ENCODE measurements around the gene MEIS3. TPM values are rescaled to one million over a fixed set of nuclear protein-coding genes. Genes with fewer than 3 reads are reported as not detected.
A peak's percentile ranks its signal among the peaks of the same experiment; 100 is the strongest.

Gene MEIS3
- total RNA-seq, 2 experiments from 2014 or later: 0.18 TPM; not detected in 1

DNA sequence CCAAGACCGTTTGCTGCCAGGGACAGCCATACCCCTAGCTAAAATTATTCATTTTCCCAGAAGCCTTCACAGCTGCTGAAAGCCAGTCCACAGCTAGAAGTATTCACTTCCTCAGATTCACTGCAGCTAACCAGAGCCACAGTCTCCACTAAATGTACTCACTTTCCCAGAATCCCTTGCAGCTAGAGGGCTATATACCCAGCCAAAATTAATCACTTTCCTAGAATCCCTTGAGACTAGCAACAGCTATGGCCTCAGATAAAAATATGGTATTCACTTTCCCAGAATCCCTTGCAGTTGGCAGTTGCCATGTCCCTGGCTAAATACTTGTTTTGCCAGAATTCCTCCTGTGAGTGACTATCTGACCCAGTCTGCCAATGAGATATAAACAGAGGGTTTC is 13.8 kb upstream of the MEIS3 start:
- DNase-seq: no peak
- no peaks in the 10 kb centered on the region for H3K9me3 Mint-ChIP-seq
- peaks cover 20% of the 10 kb centered on the region for H3K27me3 Mint-ChIP-seq
- H3K4me3 Mint-ChIP-seq: no peak overlapping the region
- H3K36me3 Mint-ChIP-seq (ENCODE audit: low read depth): no peaks in the 10 kb centered on the region
- H3K27ac Mint-ChIP-seq: no peak overlapping the region
- peaks cover 64% of the 10 kb centered on the region for H3K4me1 Mint-ChIP-seq
- ChIA-PET POLR2A (interaction anchor here (0.6 to 0.7 kb wide), 3 partner anchors 84 to 885 kb away, joined by 3 read pairs; no protein-coding TSS in a partner anchor), CTCF (interaction anchor here (0.8 to 7.5 kb wide), 11 partner anchors 13 to 310 kb away, joined by 3 to 154 read pairs (median 5); partner anchors contain the start of genes DHX34, EHD2, KPTN and NAPA)

DNA sequence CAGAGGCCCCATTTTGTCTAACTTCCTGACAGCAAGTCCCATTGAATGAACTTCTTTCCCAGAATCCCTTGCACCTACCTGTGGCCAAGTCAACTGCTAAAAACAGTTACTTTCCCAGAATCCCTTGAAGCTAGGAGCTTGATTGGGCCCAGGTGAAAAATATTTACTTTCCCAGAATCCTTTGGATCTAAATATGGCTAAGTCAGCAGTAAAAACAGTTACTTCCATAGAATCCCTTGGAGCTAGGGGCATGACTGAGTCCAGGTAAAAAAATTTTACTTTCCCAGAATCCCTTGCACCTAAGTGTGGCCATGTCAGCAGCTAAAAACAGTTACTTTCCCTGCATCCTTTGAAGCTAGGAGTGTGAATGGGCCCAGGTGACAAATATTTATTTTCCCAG is 13.2 kb upstream of the MEIS3 start:
- ChIA-PET POLR2A (interaction anchor here (0.7 kb wide), 1 partner anchor 308 kb away, joined by 3 read pairs; no protein-coding TSS in a partner anchor), CTCF (interaction anchor here (0.9 to 7.5 kb wide), 8 partner anchors 14 to 280 kb away, joined by 3 to 154 read pairs (median 5); partner anchors contain the start of genes DHX34, EHD2 and KPTN)
- H3K27ac Mint-ChIP-seq: no peak overlapping the region
- H3K36me3 Mint-ChIP-seq (ENCODE audit: low read depth): no peaks in the 10 kb centered on the region
- peaks cover 14% of the 10 kb centered on the region for H3K27me3 Mint-ChIP-seq
- DNase-seq: no peak
- H3K4me3 Mint-ChIP-seq: no peak overlapping the region
- H3K9me3 Mint-ChIP-seq: no peaks in the 10 kb centered on the region
- H3K4me1 Mint-ChIP-seq: peaks cover 64% of the 10 kb centered on the region

DNA sequence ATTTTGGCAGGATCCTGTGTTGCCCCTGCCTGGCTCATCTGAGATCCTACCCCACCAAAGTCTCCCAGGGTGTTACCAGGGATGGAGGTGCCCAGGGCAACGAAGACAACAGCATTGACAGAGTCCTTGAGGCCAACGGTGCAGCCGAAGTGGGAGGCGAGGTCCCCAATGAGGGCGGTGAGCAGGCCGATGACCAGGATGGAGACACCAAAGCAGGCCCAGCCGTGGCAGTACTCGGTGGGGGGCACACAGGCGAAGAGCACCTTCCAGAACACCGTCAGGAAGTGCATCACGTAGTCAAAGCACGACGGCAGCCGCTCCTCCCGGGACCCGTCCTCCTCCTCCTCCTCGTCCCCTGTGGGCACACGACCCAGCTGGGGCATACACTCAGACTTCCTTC is 12.8 kb upstream of the MEIS3 start:
- peaks cover 63% of the 10 kb centered on the region for H3K4me1 Mint-ChIP-seq
- no peaks in the 10 kb centered on the region for H3K36me3 Mint-ChIP-seq (ENCODE audit: low read depth)
- no peak overlapping the region for H3K4me3 Mint-ChIP-seq
- H3K27me3 Mint-ChIP-seq: peaks cover 11% of the 10 kb centered on the region
- ChIA-PET CTCF (interaction anchor here (0.7 to 7.5 kb wide), 4 partner anchors 52 to 283 kb away, joined by 3 to 154 read pairs (median 6); partner anchors contain the start of gene KPTN), POLR2A (no interaction called here)
- H3K27ac Mint-ChIP-seq: no peak overlapping the region
- DNase-seq: no peak
- no peaks in the 10 kb centered on the region for H3K9me3 Mint-ChIP-seq

DNA sequence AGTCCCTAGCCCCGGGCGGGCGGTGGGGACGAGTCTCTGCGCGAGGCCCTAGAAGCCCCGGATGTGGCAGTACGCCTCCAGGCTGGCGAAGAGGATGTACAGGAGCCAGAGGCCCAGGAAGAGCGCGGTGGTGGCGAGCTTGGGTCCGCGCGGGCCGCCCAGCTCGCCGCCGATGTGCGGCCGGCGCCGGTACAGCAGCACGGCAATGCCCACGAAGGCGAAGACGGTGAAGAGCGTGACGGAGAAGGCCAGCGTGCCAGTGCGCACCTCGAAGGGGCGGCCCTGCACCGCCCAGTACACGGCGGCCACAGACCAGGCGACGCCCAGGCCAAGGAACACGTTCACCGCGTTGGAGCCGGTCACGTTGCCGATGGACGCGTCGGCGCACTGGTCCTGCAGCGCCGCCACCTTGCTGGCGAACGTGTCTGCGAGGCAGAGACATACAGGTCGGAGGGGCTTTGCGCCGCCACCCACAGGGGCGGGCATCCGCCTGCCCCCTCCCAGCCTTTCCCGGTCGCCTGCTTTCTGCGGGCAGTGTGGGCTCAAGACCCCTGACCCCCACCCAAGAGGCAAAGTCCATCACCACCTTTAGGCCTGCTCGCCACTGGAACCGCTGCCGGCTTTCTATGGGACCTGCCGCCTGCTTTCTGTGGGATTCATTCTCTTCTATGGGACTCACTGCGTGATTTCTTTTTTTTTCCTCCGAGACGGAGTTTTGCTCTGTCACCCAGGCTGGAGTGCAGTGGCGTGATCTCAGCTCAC is 10.9 kb upstream of the MEIS3 start:
- POLR2A ChIA-PET: interaction anchor here (0.9 to 1.3 kb wide), 2 partner anchors 9 to 85 kb away, joined by 3 read pairs; partner anchors contain the start of gene NAPA
- Mint-ChIP-seq H3K4me1 (peaks cover 45% of the 10 kb centered on the region), H3K27me3 (peaks cover 18% of the 10 kb centered on the region), H3K36me3 (ENCODE audit: low read depth) (no peaks in the 10 kb centered on the region), H3K9me3 (no peaks in the 10 kb centered on the region), H3K4me3 (peak overlapping the region; percentile 58), H3K27ac (no peak overlapping the region)
- CTCF ChIA-PET: interaction anchor here (0.6 to 3.1 kb wide), 4 partner anchors 16 to 680 kb away, joined by 3 to 21 read pairs (median 4); partner anchors contain the start of gene KPTN
- peak; percentile 60 for DNase-seq

- Mint-ChIP-seq H3K36me3 (ENCODE audit: low read depth) (no peaks in the 10 kb centered on the region), H3K27ac (no peak overlapping the region), H3K9me3 (no peaks in the 10 kb centered on the region), H3K27me3 (peaks cover 24% of the 10 kb centered on the region), H3K4me1 (peaks cover 38% of the 10 kb centered on the region), H3K4me3 (no peak overlapping the region)
- DNase-seq: no peak
- POLR2A ChIA-PET: interaction anchor here (0.9 to 1.8 kb wide), 9 partner anchors 7 to 278 kb away, joined by 3 to 5 read pairs (median 4); partner anchors contain the start of genes KPTN and NAPA
- CTCF ChIA-PET: interaction anchor here (0.6 to 3.1 kb wide), 15 partner anchors 8 to 680 kb away, joined by 3 to 27 read pairs (median 7); partner anchors contain the start of genes CCDC9, EHD2, INAFM1 and KPTN
Observed at GRCh38 chr19:47429140-47429793, 9.9 kb upstream of the MEIS3 start.

GRCh38 chr19:47428177-47428894 is 9.0 kb upstream of the MEIS3 start:
- ChIA-PET CTCF (interaction anchor here (0.7 to 3.1 kb wide), 36 partner anchors 8 to 423 kb away, joined by 3 to 27 read pairs (median 4); partner anchors contain the start of genes CCDC9, DHX34, EHD2 and INAFM1), POLR2A (interaction anchor here (1.2 to 1.8 kb wide), 9 partner anchors 8 to 279 kb away, joined by 3 to 5 read pairs (median 4); partner anchors contain the start of genes KPTN and NAPA)
- Mint-ChIP-seq H3K36me3 (ENCODE audit: low read depth) (no peaks in the 10 kb centered on the region), H3K4me1 (peaks cover 29% of the 10 kb centered on the region), H3K27ac (no peak overlapping the region), H3K4me3 (no peak overlapping the region), H3K27me3 (peaks cover 31% of the 10 kb centered on the region), H3K9me3 (no peaks in the 10 kb centered on the region)
- DNase-seq: peak; percentile 94

GRCh38 chr19:47427241-47428176 is 8.2 kb upstream of the MEIS3 start:
- Mint-ChIP-seq H3K4me1 (peaks cover 20% of the 10 kb centered on the region), H3K36me3 (ENCODE audit: low read depth) (no peaks in the 10 kb centered on the region), H3K27me3 (peaks cover 39% of the 10 kb centered on the region), H3K27ac (no peak overlapping the region), H3K4me3 (no peak overlapping the region), H3K9me3 (no peaks in the 10 kb centered on the region)
- CTCF ChIA-PET: interaction anchor here (0.6 to 3.1 kb wide), 35 partner anchors 8 to 424 kb away, joined by 3 to 27 read pairs (median 4); partner anchors contain the start of genes CCDC9, DHX34, EHD2 and INAFM1
- peak; percentile 78 for DNase-seq
- POLR2A ChIA-PET: interaction anchor here (1.2 to 1.8 kb wide), 9 partner anchors 9 to 280 kb away, joined by 3 to 5 read pairs (median 4); partner anchors contain the start of genes KPTN and NAPA

DNA sequence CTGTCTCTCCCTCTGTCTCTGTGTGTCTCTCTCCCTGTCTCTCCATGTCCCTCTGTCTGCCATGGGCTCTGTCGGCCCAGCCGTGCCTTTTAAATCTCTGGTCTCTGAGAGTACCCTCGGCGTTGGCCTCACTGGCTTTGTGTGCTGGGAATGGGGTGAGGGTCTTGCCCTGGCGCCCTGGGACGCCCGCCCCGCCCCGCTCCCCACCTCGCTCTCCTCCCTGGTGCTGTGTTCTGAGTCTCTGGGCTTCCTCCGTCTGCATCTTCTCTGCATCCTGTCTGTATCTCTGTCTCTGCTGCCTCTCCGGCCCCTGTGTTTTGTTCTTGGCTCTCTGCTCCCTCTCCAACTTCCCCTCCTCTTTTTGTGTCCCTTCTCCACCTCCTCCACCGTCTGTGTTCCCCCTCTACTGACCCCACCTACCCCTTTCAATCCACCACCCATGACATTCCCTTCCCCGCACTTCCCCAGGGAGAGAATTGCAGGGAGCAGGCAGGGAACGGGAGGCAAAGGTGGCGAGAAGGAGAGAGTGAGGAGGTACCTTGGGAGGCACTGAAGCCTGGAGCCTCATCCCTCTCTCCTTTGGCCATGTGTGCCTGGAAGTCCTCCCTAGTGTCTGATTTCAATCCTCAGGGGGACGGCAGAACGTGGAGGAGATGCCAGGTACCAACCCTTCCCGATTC is 4.0 kb upstream of the MEIS3 start:
- Mint-ChIP-seq H3K9me3 (no peaks in the 10 kb centered on the region), H3K27me3 (peaks cover 67% of the 10 kb centered on the region), H3K4me1 (peaks cover 5% of the 10 kb centered on the region), H3K36me3 (ENCODE audit: low read depth) (no peaks in the 10 kb centered on the region), H3K4me3 (no peak overlapping the region), H3K27ac (no peak overlapping the region)
- ChIA-PET CTCF (no interaction called here), POLR2A (no interaction called here)
- no peak for DNase-seq

DNA sequence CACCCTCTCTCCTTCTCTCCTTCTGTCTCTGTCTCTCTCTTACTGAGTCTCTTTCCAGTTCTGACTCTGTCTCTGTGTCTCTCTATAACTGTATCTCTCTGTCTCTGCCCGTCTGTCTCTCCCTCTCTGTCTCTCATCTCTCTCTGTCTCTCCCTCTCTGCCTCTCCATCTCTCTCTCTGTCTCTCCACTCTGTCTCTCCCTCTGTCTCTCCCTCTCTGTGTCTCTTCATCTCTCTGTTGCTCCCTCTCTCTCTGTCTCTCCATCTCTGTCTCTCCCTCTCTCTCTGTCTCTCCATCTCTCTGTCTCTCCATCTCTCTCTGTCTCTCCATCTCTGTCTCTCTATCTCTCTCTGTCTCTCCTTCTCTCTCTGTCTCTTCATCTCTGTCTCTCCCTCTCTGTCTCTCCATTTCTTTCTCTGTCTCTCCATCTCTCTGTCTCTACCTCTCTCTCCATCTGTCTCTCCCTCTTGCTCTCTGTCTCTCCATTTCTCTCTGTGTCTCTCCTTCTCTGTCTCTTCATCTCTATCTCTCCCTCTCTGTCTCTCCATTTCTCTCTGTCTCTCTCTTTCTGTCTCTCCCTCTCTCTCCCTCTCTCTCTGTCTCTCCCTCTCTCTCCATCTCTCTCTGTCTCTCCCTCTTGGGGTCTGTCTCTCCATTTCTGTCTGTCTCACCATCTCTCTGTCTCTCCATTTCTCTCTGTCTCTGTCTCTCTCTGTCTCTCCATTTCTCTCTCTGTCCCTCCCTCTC is 3.3 kb upstream of the MEIS3 start:
- H3K27ac Mint-ChIP-seq: no peak overlapping the region
- H3K4me1 Mint-ChIP-seq: peaks cover 13% of the 10 kb centered on the region
- no peak for DNase-seq
- H3K9me3 Mint-ChIP-seq: no peaks in the 10 kb centered on the region
- ChIA-PET POLR2A (no interaction called here), CTCF (no interaction called here)
- H3K36me3 Mint-ChIP-seq (ENCODE audit: low read depth): no peaks in the 10 kb centered on the region
- H3K4me3 Mint-ChIP-seq: no peak overlapping the region
- peaks cover 75% of the 10 kb centered on the region for H3K27me3 Mint-ChIP-seq

GRCh38 chr19:47421844-47422395 is 2.6 kb upstream of the MEIS3 start:
- POLR2A ChIA-PET: no interaction called here
- CTCF ChIA-PET: no interaction called here
- no peak overlapping the region for H3K4me3 Mint-ChIP-seq
- H3K27ac Mint-ChIP-seq: no peak overlapping the region
- no peaks in the 10 kb centered on the region for H3K9me3 Mint-ChIP-seq
- H3K27me3 Mint-ChIP-seq: peaks cover 81% of the 10 kb centered on the region
- DNase-seq: no peak
- no peaks in the 10 kb centered on the region for H3K36me3 Mint-ChIP-seq (ENCODE audit: low read depth)
- H3K4me1 Mint-ChIP-seq: peaks cover 15% of the 10 kb centered on the region

Measured in activated CD4-positive, alpha-beta memory T cell treated with anti-CD3 and anti-CD28 coated beads, Interleukin-2, amount 10 ng/mL, durations not matched to agents 7 days and 5 days (primary cell).